Ovary (tissue), 9 donors: Measurements from ENCODE around the gene PPFIBP2. TPM values are rescaled to one million over a fixed set of nuclear protein-coding genes. Genes with fewer than 3 reads are reported as not detected.

ENCODE experiments used
- DNase-seq, 5 donors: peaks; one replicate each; pipeline ENCODE4 v3.0.0-alpha.2; 2019 to 2020
- H3K27ac ChIP-seq, 2 donors: fragments of 200-600 bp; one replicate each; pipeline versions ENCODE4 v1.5.1 to v1.8.0; 2019 to 2022
- H3K27me3 ChIP-seq: fragments of 200-600 bp; one replicate; pipeline ENCODE4 v1.8.0; 2022
- H3K36me3 ChIP-seq: fragments of 200-600 bp; sonication (generic); one replicate; pipeline ENCODE4 v1.5.1; 2019
- H3K4me1 ChIP-seq: one replicate; pipeline ENCODE4 v1.8.1; 2013; ENCODE audit warnings: mild to moderate bottlenecking, moderate library complexity; ENCODE audit not compliant: insufficient read depth
- H3K4me3 ChIP-seq: fragments of 200-600 bp; sonication (generic); one replicate; pipeline ENCODE4 v1.5.1; 2017
- H3K9me3 ChIP-seq, 2 donors: fragments of 200-600 bp in 1 of 2; sonication (generic) in 1 of 2; one replicate each; pipeline versions ENCODE4 v1.5.1 to v1.8.1; 2013 to 2019; ENCODE audit warnings: mild to moderate bottlenecking in 1 of 2, moderate library complexity in 1 of 2
- EP300 ChIP-seq: sonication (generic); formaldehyde crosslinking; IDR thresholded peaks from one replicate; pipeline ENCODE4 v1.6.1; 2017; ENCODE audit warnings: antibody characterized with exemption
- POLR2A ChIP-seq: fragments of 450-650 bp; IDR thresholded peaks from one replicate; pipeline ENCODE4 v1.6.1; 2017; ENCODE audit warnings: antibody characterized with exemption, mild to moderate bottlenecking, moderate library complexity
- WGBS, 3 donors: extraction: QIAGEN DNeasy Blood & Tissue Kit in 1 of 3; methylation state at CpG; one replicate each; pipeline versions ENCODE4 v1.1.5 to v1.1.7; 2013 to 2017; 5-methylcytosine and 5-hydroxymethylcytosine counted together
- intact Hi-C, 4 donors: fragments of 100-400 bp; cut with DNase I; formaldehyde crosslinking; loops; one replicate each; pipeline versions ENCODE4 v1.11.0 to v1.15.1; 2022 to 2023
- polyA plus RNA-seq, 2 donors: library from polyadenylated mRNA; stranded (reverse); fragments of 200-250 nt in 1 of 2; fragments of 350-450 nt in 1 of 2; fragmentation: Illumina TruSeq in 1 of 2; extraction: RNeasy Lipid Tissue Mini Kit (QIAGEN cat#74804) in 1 of 2; gene quantifications; one replicate each; pipeline ENCODE4 v1.2.3, GENCODE V29; 2013 to 2014
- total RNA-seq, 7 donors: library from RNA; depleted of rRNA in 2 of 7; stranded (reverse); fragments of >200 nt in 2 of 7; fragmentation: NEBNext Ultra II Directional in 3 of 7; extraction: Animal tissue kit (Norgen Biotek cat#: 25700) in 3 of 7; gene quantifications; one replicate each; pipeline versions ENCODE4 v1.1.0 to v1.2.4, GENCODE V29; 2016 to 2023
- TF ChIP-seq, protein P1 (sequence below), 3 donors: fragments of 450-650 bp in 2 of 3; fragments of 200-600 bp in 1 of 3; IDR thresholded peaks; one replicate each; pipeline versions ENCODE4 v1.5.1 to v1.8.0; 2016 to 2022; ENCODE audit warnings: antibody characterized with exemption in 3 of 3, mild to moderate bottlenecking in 1 of 3
- donor health status: DM: no; HTN: no; CAD: no; lungs with moderate emphysema.
- donor health status: DM: no; HTN: no; CAD: no.
- donor health status: Bipolar disorder and iron deficiency.
- donor health status: DM: yes; HTN: yes; CAD: no.
- donor health status: DM: no; HTN: no; CAD: no.
- donor health status: DM: yes; HTN: yes; CAD: no.

Gene PPFIBP2
- total and polyA plus RNA-seq, 9 donors = 9.6 to 36.2 (median 20.7) TPM

GRCh38 chr11:7670641-7671040 is 156.8 kb downstream of the PPFIBP2 start:
- WGBS, 3 donors = 69 to 93% (median 69%) methylated on average over 4 of the region's 4 CpGs
- Histone ChIP-seq H3K27ac (peak overlapping the region in 1 of 2 donors; percentile 44), H3K4me3 (no peak overlapping the region), H3K27me3 (no peaks in the 10 kb centered on the region), H3K36me3 (no peaks in the 10 kb centered on the region), H3K9me3 (no peaks in the 10 kb centered on the region), H3K4me1 (peaks cover 6% of the 10 kb centered on the region)
- intact Hi-C loops = no loop called here
- no peak for TF ChIP-seq EP300
- TF ChIP-seq, protein P1, sequence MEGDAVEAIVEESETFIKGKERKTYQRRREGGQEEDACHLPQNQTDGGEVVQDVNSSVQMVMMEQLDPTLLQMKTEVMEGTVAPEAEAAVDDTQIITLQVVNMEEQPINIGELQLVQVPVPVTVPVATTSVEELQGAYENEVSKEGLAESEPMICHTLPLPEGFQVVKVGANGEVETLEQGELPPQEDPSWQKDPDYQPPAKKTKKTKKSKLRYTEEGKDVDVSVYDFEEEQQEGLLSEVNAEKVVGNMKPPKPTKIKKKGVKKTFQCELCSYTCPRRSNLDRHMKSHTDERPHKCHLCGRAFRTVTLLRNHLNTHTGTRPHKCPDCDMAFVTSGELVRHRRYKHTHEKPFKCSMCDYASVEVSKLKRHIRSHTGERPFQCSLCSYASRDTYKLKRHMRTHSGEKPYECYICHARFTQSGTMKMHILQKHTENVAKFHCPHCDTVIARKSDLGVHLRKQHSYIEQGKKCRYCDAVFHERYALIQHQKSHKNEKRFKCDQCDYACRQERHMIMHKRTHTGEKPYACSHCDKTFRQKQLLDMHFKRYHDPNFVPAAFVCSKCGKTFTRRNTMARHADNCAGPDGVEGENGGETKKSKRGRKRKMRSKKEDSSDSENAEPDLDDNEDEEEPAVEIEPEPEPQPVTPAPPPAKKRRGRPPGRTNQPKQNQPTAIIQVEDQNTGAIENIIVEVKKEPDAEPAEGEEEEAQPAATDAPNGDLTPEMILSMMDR (IDR thresholded peaks at IDR 0.05) = no peak
- no peak for TF ChIP-seq POLR2A
- DNase-seq = no peak

DNA sequence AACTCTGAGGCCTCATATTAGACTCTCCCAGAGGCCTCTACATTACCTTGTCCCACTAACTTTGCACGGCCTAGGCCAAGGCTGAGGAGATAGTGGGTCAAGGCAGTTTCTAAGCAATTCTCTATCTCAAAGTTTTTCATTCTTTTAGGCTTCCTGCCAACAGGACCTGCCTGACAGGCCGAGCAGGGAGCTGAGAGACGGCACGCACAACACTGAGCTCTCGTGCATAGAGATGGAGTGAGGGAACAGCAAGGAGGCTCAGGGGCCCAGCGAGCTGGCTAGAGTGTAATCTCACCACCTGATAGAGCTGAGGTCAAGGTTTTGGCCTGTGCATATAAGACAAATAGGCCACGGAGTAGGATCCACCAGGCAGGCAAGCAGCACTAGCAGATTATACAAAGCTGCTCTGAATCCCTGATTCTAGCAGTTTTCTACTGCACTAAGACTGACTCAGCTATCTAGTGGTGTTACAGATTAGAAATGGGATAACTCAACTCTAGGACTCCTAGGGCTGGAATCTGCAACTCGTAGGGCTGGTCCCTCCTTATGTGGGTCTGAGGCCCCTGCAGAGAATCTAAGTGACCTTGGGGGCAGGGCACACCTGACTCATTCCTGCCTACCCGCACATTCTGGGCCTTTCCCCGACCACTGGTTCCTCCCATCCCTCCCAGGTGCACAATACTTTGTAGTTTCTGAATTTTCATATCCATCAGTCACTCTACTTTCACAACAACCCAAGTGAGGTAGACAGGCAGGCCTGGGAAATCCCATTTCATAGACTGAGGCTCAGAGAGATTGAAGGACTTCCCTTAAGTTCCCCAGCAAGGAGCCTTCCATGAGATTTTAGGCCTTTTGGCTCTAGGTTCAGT is 157.8 kb downstream of the PPFIBP2 start:
- no peaks in the 10 kb centered on the region for H3K36me3 ChIP-seq
- peak overlapping the region in 1 of 2 donors; percentile 44 for H3K27ac ChIP-seq
- DNase-seq = peak in 2 of 5 donors; percentile 42 to 46
- H3K4me3 ChIP-seq = no peak overlapping the region
- no peak for TF ChIP-seq POLR2A
- TF ChIP-seq EP300 = no peak
- TF ChIP-seq, protein P1 (IDR thresholded peaks at IDR 0.05) = no peak
- no peaks in the 10 kb centered on the region for H3K9me3 ChIP-seq
- intact Hi-C loops = no loop called here
- no peaks in the 10 kb centered on the region for H3K27me3 ChIP-seq
- WGBS, 3 donors = 41 to 57% (median 43%) methylated on average over 10 of the region's 10 CpGs
- H3K4me1 ChIP-seq = peaks cover 6% of the 10 kb centered on the region

DNA sequence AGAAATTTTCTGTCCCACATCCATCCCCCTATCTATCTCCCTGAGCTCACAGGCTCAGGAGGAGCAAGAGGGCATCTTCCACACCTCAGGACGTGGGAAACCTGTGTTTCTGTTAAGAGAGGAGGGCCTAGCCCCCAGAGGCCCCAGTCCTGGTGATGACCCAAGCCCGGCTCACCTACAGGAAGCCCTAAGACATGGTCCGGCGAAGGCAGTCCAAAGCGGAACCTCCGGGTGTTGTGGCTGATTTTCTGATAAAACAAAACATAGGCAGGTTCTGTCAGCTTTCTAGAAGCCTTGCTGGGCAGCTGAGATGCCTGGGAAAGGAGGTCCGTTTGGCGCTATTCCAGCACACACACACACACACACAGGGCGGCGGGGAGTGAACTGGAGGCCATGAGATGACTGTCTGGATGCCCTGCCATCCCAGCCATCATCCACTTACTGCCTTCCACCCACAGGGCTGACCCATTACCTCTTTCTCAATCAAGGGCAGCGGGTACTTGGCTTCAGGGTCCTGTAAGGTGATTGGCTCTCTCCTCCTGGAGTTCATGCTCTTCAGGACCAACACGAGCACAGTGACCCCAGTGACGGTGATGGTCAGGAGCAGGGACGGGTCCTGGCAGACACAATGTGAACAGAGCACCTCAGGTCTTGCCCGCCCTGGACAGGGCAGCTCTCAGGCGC is 158.6 kb downstream of the PPFIBP2 start:
- Histone ChIP-seq H3K4me1 (peaks cover 6% of the 10 kb centered on the region), H3K27me3 (no peaks in the 10 kb centered on the region), H3K36me3 (no peaks in the 10 kb centered on the region), H3K9me3 (no peaks in the 10 kb centered on the region), H3K27ac (peak overlapping the region; percentile 63 to 75), H3K4me3 (no peak overlapping the region)
- 86 to 92% (median 92%) methylated on average over 16 of the region's 16 CpGs for WGBS, 3 donors
- intact Hi-C loops = no loop called here
- TF ChIP-seq EP300 = no peak
- TF ChIP-seq, protein P1 (IDR thresholded peaks at IDR 0.05) = no peak
- TF ChIP-seq POLR2A = no peak
- DNase-seq = peak in 2 of 5 donors; percentile 41 to 42

DNA sequence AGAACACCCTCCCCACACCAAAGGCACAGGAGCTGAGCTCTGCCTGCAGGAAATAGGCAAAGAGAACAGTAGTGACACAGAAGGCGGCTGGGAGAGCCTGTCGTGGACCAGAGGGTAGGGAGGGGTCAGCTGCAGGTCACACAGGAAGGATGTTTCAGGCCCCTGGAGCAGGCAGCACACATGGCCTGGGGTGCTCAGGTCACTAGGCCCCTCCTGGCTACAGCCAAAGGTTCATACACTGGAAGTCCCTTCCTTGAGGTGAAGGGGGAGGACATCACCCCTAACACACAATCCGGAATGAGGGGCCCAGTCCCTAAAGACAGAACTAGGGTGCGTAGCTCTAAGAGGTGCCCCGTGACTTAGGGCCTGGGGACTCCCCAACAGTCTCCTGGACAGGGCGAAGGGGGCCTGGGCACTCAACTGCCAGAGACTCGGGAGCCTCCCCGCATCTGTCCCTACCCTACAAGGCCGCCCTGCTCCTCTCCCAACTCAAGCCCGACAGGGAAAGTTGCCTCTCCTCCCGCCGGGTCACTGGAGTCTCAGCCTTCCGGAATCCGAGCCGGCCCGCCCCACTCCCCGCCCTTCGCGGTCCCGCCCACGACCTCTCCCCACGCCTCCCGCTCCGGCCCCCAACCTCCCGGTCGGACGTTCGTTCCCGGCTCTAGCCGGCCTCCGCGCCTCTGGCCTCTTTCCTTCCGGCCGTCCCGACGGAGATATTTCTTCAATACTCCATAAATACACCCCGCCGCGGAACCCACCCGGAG is 159.3 kb downstream of the PPFIBP2 start, which contains the start of gene CYB5R2:
TSS of gene CYB5R2 (minus strand) at position 541 of the 764 bp plus-strand sequence. CDS start 675 bp downstream, outside the sequence.
- WGBS, 3 donors = 8 to 15% (median 10%) methylated on average over 24 to 40 of the region's 40 CpGs
- Histone ChIP-seq H3K9me3 (no peaks in the 10 kb centered on the region), H3K4me1 (peaks cover 6% of the 10 kb centered on the region), H3K4me3 (peak within 1 kb of the TSS; percentile 59), H3K27ac (peak within 1 kb of the TSS; percentile 63 to 75), H3K36me3 (no peaks in the 10 kb centered on the region), H3K27me3 (no peaks in the 10 kb centered on the region)
- intact Hi-C loops = no loop called here
- TF ChIP-seq EP300 = no peak
- TF ChIP-seq, protein P1 (IDR thresholded peaks at IDR 0.05) = no peak
- TF ChIP-seq POLR2A = peak; percentile 38
- peak; percentile 81 to 90 (median 85) for DNase-seq
